ENCODE results near the gene MEP1B. TPM values are rescaled to one million over a fixed set of nuclear protein-coding genes. Genes with fewer than 3 reads are reported as not detected.

The MEP1B gene
- total RNA-seq = not detected in 2 replicates

DNA sequence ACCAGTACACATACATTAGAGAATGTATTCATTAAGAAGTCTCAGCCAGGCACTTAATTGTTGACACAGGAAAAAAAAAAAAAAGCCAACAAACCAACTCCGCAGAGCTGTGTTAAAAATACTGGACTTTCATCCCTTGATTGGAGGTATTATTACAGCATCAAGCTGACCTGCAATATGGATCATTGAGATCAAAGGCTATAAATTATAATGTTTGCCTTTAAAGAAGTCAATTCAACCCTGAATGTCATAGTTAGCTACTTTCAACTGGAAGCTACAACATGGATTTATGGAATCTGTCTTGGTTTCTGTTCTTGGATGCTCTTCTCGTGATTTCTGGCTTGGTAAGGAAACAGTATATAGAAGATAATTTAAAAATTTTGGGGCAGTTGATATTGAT is at the start of gene MEP1B:
Gene MEP1B, plus strand, starts transcription at position 250 of the 400 bp plus-strand sequence. Its CDS starts 32 bp downstream, at position 282.

Other genes starting within 250 kb of the MEP1B start
- gene TRAPPC8, start 246.9 kb upstream of the MEP1B start, total RNA-seq = 30.7 and 36.0 TPM in 2 replicates
- gene RNF125, start 171.2 kb upstream of the MEP1B start, total RNA-seq = 0.86 and 1.1 TPM in 2 replicates
- 14.4 and 20.6 TPM in 2 replicates for gene RNF138, start 98.2 kb upstream of the MEP1B start, total RNA-seq

Measured in myometrial cell (primary cell).